Fibroblast of lung (primary cell): Measurements from ENCODE around the gene TTLL9. TPM values are rescaled to one million over a fixed set of nuclear protein-coding genes. Genes with fewer than 3 reads are reported as not detected.

ENCODE experiments used
- DNase-seq, 2 donors: peaks; one replicate each; pipeline versions ENCODE4 v3.0.0 to v3.0.0-alpha.2; 2010; ENCODE audit warnings: low read depth in 2 of 2
- H2AFZ ChIP-seq: 2 replicates; pipeline ENCODE4 v1.5.1; 2012; ENCODE audit warnings: low read length, control low read depth, inconsistent platforms
- H3K27ac ChIP-seq: 2 replicates; pipeline ENCODE4 v1.5.1; 2011; ENCODE audit warnings: low read length, control low read depth; ENCODE audit not compliant: insufficient read depth
- H3K27me3 ChIP-seq: 2 replicates; pipeline ENCODE4 v1.5.1; 2011; ENCODE audit warnings: mild to moderate bottlenecking, low read length; ENCODE audit not compliant: control insufficient read depth, insufficient read depth
- H3K36me3 ChIP-seq: 2 replicates; pipeline ENCODE4 v1.5.1; 2011; ENCODE audit warnings: low read length; ENCODE audit not compliant: control insufficient read depth, insufficient read depth
- H3K4me1 ChIP-seq: 2 replicates; pipeline ENCODE4 v1.5.1; 2011; ENCODE audit warnings: low read length; ENCODE audit not compliant: control insufficient read depth, insufficient read depth; ENCODE audit errors: extremely low read depth
- H3K4me2 ChIP-seq: 2 replicates; pipeline ENCODE4 v1.5.1; 2011; ENCODE audit warnings: low read length, control low read depth; ENCODE audit not compliant: insufficient read depth; ENCODE audit errors: extremely low read depth
- H3K4me3 ChIP-seq, 4 experiments: fragments of 200-600 bp in 1 of 4; sonication (generic) in 1 of 4; replicated peaks in 1 of 4; 2 replicates each; pipeline ENCODE4 v1.5.1; 2011 to 2016; ENCODE audit warnings: low read length in 4 of 4, low read depth in 3 of 4, mild to moderate bottlenecking in 3 of 4, control low read depth in 2 of 4, inconsistent platforms in 1 of 4, mixed read lengths in 1 of 4; ENCODE audit not compliant: insufficient read depth in 1 of 4; ENCODE audit errors: control extremely low read depth in 1 of 4
- H3K79me2 ChIP-seq: 2 replicates; pipeline ENCODE4 v1.5.1; 2012; ENCODE audit warnings: mild to moderate bottlenecking, low read length, inconsistent platforms; ENCODE audit not compliant: control insufficient read depth, insufficient read depth
- H3K9ac ChIP-seq: 2 replicates; pipeline ENCODE4 v1.5.1; 2011; ENCODE audit warnings: mild to moderate bottlenecking, low read length, control low read depth; ENCODE audit not compliant: insufficient read depth
- H3K9me3 ChIP-seq: 2 replicates; pipeline ENCODE4 v1.5.1; 2012; ENCODE audit warnings: low read depth, low read length; ENCODE audit not compliant: control insufficient read depth, insufficient read depth
- H4K20me1 ChIP-seq: 2 replicates; pipeline ENCODE4 v1.5.1; 2011; ENCODE audit warnings: low read length; ENCODE audit not compliant: control insufficient read depth, insufficient read depth; ENCODE audit errors: extremely low read depth
- CTCF ChIP-seq, 2 donors: IDR thresholded peaks in 1 of 2; conservative IDR thresholded peaks in 1 of 2; 1 replicate in 1 of 2; 2 replicates in 1 of 2; pipeline ENCODE4 v1.5.1; 2011 to 2012; ENCODE audit warnings: low read length in 2 of 2, control low read depth in 1 of 2, inconsistent platforms in 1 of 2, low read depth in 1 of 2, mild to moderate bottlenecking in 1 of 2
- EZH2 ChIP-seq: IDR thresholded peaks from 2 replicates; pipeline ENCODE4 v1.5.1; 2012; ENCODE audit warnings: low read length, control low read depth, mild to moderate bottlenecking; ENCODE audit errors: missing control alignments
- polyA plus RNA-seq, 2 donors: library from polyadenylated mRNA; depleted of rRNA in 1 of 2; stranded (reverse) in 1 of 2; unstranded in 1 of 2; fragments of >200 nt; gene quantifications; 2 replicates each; pipeline ENCODE4 v1.2.1, GENCODE V29; 2011 to 2012; ENCODE audit warnings: missing spikeins in 1 of 2
- total RNA-seq: library from RNA; depleted of rRNA; stranded (reverse); fragments of >200 nt; gene quantifications from 2 replicates; pipeline ENCODE4 v1.2.1, GENCODE V29; 2014

The TTLL9 gene
- total and polyA plus RNA-seq, 2 donors (not counting 1 experiment from before 2014, with no cell fraction given), result 0.05 TPM; not detected in 1

DNA sequence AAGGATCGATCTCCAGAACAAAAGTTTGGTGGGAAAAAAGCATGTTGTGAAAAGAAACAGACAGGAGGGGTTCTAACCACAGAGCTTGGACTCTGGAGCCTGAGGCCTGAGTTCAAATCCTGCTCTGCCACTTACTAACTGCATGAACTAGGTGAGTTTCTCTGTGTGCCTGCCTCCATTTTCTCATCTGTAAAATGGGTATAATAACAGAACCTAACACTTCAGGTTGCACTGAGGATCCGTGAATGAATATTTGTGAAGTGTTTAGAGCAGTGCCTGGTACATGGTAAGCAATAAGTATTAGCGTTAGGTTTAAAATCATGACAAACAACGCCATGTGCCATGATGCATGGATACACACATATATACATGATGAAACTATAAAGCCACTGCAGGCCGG, 36.6 kb downstream of the TTLL9 start:
- no peaks in the 10 kb centered on the region for H3K36me3 ChIP-seq
- no peak for DNase-seq
- no peaks in the 10 kb centered on the region for H3K79me2 ChIP-seq
- TF ChIP-seq CTCF (conservative IDR thresholded peaks at IDR 0.05 in 1 of 2, IDR thresholded peaks at IDR 0.05 in 1 of 2; ENCODE audit: low read depth in 1 of 2, low read length in 2 of 2) (no peak), EZH2 (no peak)
- H2AFZ ChIP-seq, result no peak overlapping the region
- no peaks in the 10 kb centered on the region for H4K20me1 ChIP-seq
- no peak overlapping the region for H3K4me3 ChIP-seq
- H3K9ac ChIP-seq, result no peak overlapping the region
- H3K4me2 ChIP-seq, result no peak overlapping the region
- no peaks in the 10 kb centered on the region for H3K4me1 ChIP-seq
- H3K9me3 ChIP-seq, result no peaks in the 10 kb centered on the region
- no peak overlapping the region for H3K27ac ChIP-seq
- no peaks in the 10 kb centered on the region for H3K27me3 ChIP-seq

GRCh38 chr20:31908016-31908415, 37.6 kb downstream of the TTLL9 start:
- Histone ChIP-seq H4K20me1 (no peaks in the 10 kb centered on the region), H3K27me3 (no peaks in the 10 kb centered on the region), H3K9me3 (no peaks in the 10 kb centered on the region), H3K27ac (no peak overlapping the region), H3K9ac (no peak overlapping the region), H2AFZ (no peak overlapping the region), H3K4me1 (no peaks in the 10 kb centered on the region), H3K79me2 (no peaks in the 10 kb centered on the region), H3K4me3 (no peak overlapping the region), H3K36me3 (no peaks in the 10 kb centered on the region), H3K4me2 (no peak overlapping the region)
- TF ChIP-seq EZH2 (no peak), CTCF (conservative IDR thresholded peaks at IDR 0.05 in 1 of 2, IDR thresholded peaks at IDR 0.05 in 1 of 2; ENCODE audit: low read depth in 1 of 2, low read length in 2 of 2) (no peak)
- no peak for DNase-seq

DNA sequence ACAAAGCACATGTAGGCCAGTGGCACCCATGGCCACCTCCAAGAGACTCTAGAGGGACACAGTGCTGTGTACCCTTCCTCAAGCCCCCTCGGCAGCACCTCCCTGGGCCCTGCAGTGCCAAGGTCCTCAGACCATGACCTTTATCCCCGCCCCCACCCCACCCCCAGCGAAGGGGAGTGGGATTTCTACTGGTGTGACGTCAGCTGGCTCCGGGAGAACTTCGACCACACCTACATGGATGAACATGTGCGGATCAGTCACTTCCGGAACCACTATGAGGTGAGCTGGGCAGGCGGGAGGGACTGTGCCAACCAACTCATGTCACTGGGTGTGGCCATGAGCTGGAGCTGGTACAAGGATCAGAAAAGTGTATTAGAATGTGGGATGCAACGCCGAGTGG, 38.0 kb downstream of the TTLL9 start:
- Histone ChIP-seq H2AFZ (no peak overlapping the region), H4K20me1 (no peaks in the 10 kb centered on the region), H3K36me3 (no peaks in the 10 kb centered on the region), H3K27me3 (no peaks in the 10 kb centered on the region), H3K4me1 (no peaks in the 10 kb centered on the region), H3K27ac (no peak overlapping the region), H3K4me3 (no peak overlapping the region), H3K4me2 (no peak overlapping the region), H3K79me2 (no peaks in the 10 kb centered on the region), H3K9ac (no peak overlapping the region), H3K9me3 (no peaks in the 10 kb centered on the region)
- no peak for TF ChIP-seq EZH2
- TF ChIP-seq CTCF (conservative IDR thresholded peaks at IDR 0.05 in 1 of 2, IDR thresholded peaks at IDR 0.05 in 1 of 2; ENCODE audit: low read depth in 1 of 2, low read length in 2 of 2), result no peak
- DNase-seq, result no peak
